Esophagus squamous epithelium (tissue), 5 donors: ENCODE data around the gene ZSWIM5. TPM values are rescaled to one million over a fixed set of nuclear protein-coding genes. Genes with fewer than 3 reads are reported as not detected.
A peak's percentile ranks its signal among the peaks of the same experiment; 100 is the strongest.

Experiments
- DNase-seq: peaks from one replicate; lab custom pipeline; 2025; lab: John Stamatoyannopoulos, UW
- H3K27ac ChIP-seq, 4 donors: fragments of 200-600 bp; sonication (generic); one replicate each; pipeline ENCODE4 v1.5.1; 2016 to 2019; ENCODE audit warnings: mild to moderate bottlenecking in 1 of 4
- H3K27me3 ChIP-seq, 4 donors: fragments of 200-600 bp; sonication (generic); 1 replicate in 3 of 4; 2 replicates in 1 of 4; pipeline versions ENCODE4 v1.5.1 to v1.6.0; 2017 to 2021; ENCODE audit warnings: antibody characterized with exemption in 1 of 4
- H3K36me3 ChIP-seq, 3 donors: fragments of 200-600 bp; sonication (generic); one replicate each; pipeline ENCODE4 v1.5.1; 2016 to 2019
- H3K4me1 ChIP-seq, 3 donors: fragments of 200-600 bp; sonication (generic); one replicate each; pipeline ENCODE4 v1.5.1; 2017 to 2019
- H3K4me3 ChIP-seq, 4 donors: fragments of 200-600 bp; sonication (generic); 1 replicate in 3 of 4; 2 replicates in 1 of 4; pipeline ENCODE4 v1.5.1; 2016 to 2019; ENCODE audit warnings: mild to moderate bottlenecking in 2 of 4, moderate library complexity in 1 of 4
- H3K9me3 ChIP-seq, 3 donors: fragments of 200-600 bp; sonication (generic); one replicate each; pipeline ENCODE4 v1.5.1; 2016 to 2019
- POLR2A ChIP-seq, 4 donors: fragments of 450-650 bp; IDR thresholded peaks; one replicate each; pipeline ENCODE4 v1.6.1; 2017; ENCODE audit warnings: antibody characterized with exemption in 4 of 4, mild to moderate bottlenecking in 4 of 4, moderate library complexity in 3 of 4
- WGBS, 2 donors: methylation state at CpG; one replicate each; pipeline ENCODE4 v1.1.5; 2018; 5-methylcytosine and 5-hydroxymethylcytosine counted together
- intact Hi-C: fragments of 100-400 bp; cut with DNase I; formaldehyde crosslinking; loops from one replicate; pipeline ENCODE4 v1.15.0; 2022
- total RNA-seq, 4 donors: library from RNA; depleted of rRNA; stranded (reverse); fragments of >200 nt; gene quantifications; one replicate each; pipeline ENCODE4 v1.1.0, GENCODE V29; 2016
- TF ChIP-seq, protein P1 (sequence below), 6 experiments: fragments of 450-650 bp in 4 of 6; fragments of 200-600 bp in 2 of 6; sonication (generic) in 2 of 6; IDR thresholded peaks; one replicate each; pipeline ENCODE4 v1.5.1; 2016 to 2019; ENCODE audit warnings: antibody characterized with exemption in 6 of 6, mild to moderate bottlenecking in 4 of 6, moderate library complexity in 4 of 6
- donor health status: DM: yes; HTN: yes; CAD: no.

The ZSWIM5 gene
- total RNA-seq, 4 donors from 2014 or later: 0.66 to 2.7 (median 1.6) TPM

DNA sequence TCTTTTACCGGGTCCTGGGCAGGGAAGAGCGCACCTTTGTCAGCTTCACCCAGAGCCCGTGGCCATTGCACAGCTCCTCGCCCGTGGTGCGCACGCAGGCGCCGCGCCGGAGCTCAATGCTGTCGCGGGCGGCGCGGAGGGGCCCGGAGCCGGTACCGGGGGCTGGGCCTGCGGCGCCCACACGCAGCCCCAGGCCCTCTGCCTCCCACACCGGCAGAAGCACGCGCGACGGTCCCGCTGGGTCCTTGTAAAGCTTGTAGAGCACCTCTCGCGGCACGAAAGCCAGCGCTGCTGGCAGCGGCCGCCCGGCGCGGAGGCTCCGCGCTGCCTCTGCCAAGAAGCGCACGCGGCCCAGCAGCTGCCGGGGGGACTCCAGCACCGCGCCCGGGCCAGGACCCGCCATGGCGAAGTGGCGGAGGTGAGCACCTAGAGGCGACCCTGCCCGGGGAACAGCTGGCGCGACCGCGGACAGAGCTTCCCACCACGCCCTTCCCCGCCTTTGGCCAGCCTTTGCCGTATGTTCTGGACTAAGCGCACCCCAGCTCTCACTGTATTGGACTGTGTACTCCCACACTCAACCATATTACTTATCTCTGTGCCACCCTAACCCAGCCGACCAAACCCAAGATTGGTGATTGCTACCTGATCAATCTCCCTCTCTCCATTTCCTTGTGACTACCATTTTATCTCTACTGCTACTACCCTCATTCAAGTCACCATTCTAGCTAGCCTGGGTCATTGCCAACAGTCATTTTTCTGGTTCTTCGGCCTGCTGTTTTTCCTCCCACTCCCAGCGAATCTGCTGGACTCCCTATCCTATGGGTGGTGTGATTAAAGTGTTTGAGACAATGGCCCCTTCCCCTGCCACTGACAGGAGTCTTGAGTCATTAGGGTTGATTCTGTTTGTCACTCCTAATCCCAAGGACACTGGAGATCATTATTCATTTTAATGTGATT lies 195.3 kb downstream of the ZSWIM5 start, which contains the start of gene HECTD3:
Gene HECTD3 (minus strand): TSS at position 470 of the 957 bp plus-strand sequence. CDS start 67 bp downstream, at position 403.
- Histone ChIP-seq H3K4me1 (peaks cover 27 to 58% (median 36%) of the 10 kb centered on the region in 3 donors), H3K9me3 (no peaks in the 10 kb centered on the region), H3K36me3 (peaks cover 29 to 66% (median 38%) of the 10 kb centered on the region in 3 donors), H3K4me3 (peak within 1 kb of the TSS; percentile 77 to 99 (median 94)), H3K27me3 (no peaks in the 10 kb centered on the region), H3K27ac (peak within 1 kb of the TSS; percentile 80 to 93 (median 82))
- DNase-seq: no peak
- TF ChIP-seq, protein P1, sequence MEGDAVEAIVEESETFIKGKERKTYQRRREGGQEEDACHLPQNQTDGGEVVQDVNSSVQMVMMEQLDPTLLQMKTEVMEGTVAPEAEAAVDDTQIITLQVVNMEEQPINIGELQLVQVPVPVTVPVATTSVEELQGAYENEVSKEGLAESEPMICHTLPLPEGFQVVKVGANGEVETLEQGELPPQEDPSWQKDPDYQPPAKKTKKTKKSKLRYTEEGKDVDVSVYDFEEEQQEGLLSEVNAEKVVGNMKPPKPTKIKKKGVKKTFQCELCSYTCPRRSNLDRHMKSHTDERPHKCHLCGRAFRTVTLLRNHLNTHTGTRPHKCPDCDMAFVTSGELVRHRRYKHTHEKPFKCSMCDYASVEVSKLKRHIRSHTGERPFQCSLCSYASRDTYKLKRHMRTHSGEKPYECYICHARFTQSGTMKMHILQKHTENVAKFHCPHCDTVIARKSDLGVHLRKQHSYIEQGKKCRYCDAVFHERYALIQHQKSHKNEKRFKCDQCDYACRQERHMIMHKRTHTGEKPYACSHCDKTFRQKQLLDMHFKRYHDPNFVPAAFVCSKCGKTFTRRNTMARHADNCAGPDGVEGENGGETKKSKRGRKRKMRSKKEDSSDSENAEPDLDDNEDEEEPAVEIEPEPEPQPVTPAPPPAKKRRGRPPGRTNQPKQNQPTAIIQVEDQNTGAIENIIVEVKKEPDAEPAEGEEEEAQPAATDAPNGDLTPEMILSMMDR (IDR thresholded peaks at IDR 0.05): peak in 1 of 6 experiments; percentile 12
- TF ChIP-seq POLR2A (IDR thresholded peaks at IDR 0.05): peak in 2 of 4 donors; percentile 41 to 45
- intact Hi-C loops: loop anchor here (5.0 to 10.0 kb wide), 3 partner anchors 166 to 481 kb away; partner anchors contain the start of genes PTCH2 and TESK2
- 1 to 4% methylated on average over 5 to 18 of the region's 62 CpGs for WGBS, 2 donors

GRCh38 chr1:45009956-45010854 lies 196.2 kb downstream of the ZSWIM5 start:
- DNase-seq: no peak
- TF ChIP-seq POLR2A (IDR thresholded peaks at IDR 0.05): no peak
- TF ChIP-seq, protein P1 (IDR thresholded peaks at IDR 0.05): no peak
- H3K27ac ChIP-seq: peak overlapping the region; percentile 80 to 93 (median 82)
- peaks cover 27 to 58% (median 36%) of the 10 kb centered on the region in 3 donors for H3K4me1 ChIP-seq
- no peaks in the 10 kb centered on the region for H3K9me3 ChIP-seq
- peak overlapping the region; percentile 77 to 99 (median 94) for H3K4me3 ChIP-seq
- no peaks in the 10 kb centered on the region for H3K27me3 ChIP-seq
- 40 to 41% methylated on average over 16 to 17 of the region's 41 CpGs for WGBS, 2 donors
- intact Hi-C loops: loop anchor here (5.0 to 10.0 kb wide), 3 partner anchors 165 to 482 kb away; partner anchors contain the start of genes PTCH2 and TESK2
- H3K36me3 ChIP-seq: peaks cover 33 to 70% (median 40%) of the 10 kb centered on the region in 3 donors

DNA sequence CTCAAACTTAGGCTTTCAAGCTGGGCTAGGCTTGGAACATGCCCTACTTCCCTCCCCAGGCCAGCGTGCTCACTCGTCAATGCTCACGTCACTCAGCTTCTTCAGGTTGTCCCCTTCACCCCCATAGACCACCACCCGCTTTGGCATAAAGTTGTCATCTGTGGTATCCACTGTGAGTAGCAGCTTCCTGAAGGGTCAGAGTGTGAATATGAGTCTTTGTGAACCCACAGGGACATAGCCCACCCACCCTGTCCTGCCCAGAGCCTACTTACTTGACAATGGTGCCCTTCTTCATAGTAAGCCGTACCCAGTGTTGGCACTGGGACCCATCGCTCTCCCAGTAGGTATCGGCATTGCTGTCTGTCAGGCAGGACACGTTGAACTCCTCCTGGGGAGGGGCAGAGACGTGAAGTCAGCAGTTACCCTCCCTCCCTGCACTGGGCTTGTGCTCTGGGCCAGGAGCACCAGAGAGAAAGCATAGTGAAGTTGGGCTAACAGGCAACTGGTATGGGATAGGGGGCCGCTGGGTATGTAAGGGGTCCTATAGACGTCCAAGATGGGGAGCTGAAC lies 197.0 kb downstream of the ZSWIM5 start:
- H3K36me3 ChIP-seq: peaks cover 33 to 70% (median 46%) of the 10 kb centered on the region in 3 donors
- no peaks in the 10 kb centered on the region for H3K9me3 ChIP-seq
- no peaks in the 10 kb centered on the region for H3K27me3 ChIP-seq
- no peak for DNase-seq
- peaks cover 27 to 52% (median 34%) of the 10 kb centered on the region in 3 donors for H3K4me1 ChIP-seq
- H3K27ac ChIP-seq: peak overlapping the region in 1 of 4 donors; percentile 85
- TF ChIP-seq, protein P1 (IDR thresholded peaks at IDR 0.05): no peak
- TF ChIP-seq POLR2A (IDR thresholded peaks at IDR 0.05): no peak
- intact Hi-C loops: no loop called here
- WGBS, 2 donors: 87 to 93% methylated on average over 6 to 7 of the region's 11 CpGs
- peak overlapping the region in 2 of 4 donors; percentile 96 to 99 for H3K4me3 ChIP-seq

DNA sequence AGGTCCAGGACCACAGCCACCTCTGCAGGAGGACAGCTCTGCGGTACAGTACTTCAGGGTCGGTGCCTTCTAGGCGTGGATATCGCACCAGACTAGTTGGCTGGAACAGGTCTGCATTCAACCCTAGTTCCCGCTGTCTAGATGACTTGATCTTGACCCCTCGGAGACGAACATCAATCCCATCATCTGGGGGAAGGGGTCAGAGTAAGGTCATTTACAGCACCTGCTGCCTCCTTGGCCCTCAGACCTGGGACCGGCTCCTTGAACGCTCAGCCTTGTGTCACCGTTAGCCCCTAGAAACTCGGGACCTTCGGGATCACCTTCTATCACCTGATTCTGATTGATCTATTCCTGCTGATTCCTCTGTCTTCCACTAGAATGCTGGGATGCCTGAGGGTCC lies 197.9 kb downstream of the ZSWIM5 start:
- no peak overlapping the region for H3K27ac ChIP-seq
- peaks cover 41 to 70% (median 54%) of the 10 kb centered on the region in 3 donors for H3K36me3 ChIP-seq
- WGBS, 2 donors: 88 to 93% methylated on average over 9 to 12 of the region's 12 CpGs
- TF ChIP-seq, protein P1 (IDR thresholded peaks at IDR 0.05): no peak
- no peak for TF ChIP-seq POLR2A (IDR thresholded peaks at IDR 0.05)
- H3K4me1 ChIP-seq: peaks cover 27 to 43% (median 31%) of the 10 kb centered on the region in 3 donors
- intact Hi-C loops: no loop called here
- H3K4me3 ChIP-seq: no peak overlapping the region
- DNase-seq: no peak
- H3K27me3 ChIP-seq: no peaks in the 10 kb centered on the region
- H3K9me3 ChIP-seq: no peaks in the 10 kb centered on the region
